ENCODE data around the gene HARBI1.

Gene HARBI1

GRCh38 chr11:46633291-46634217 lies 16.5 kb upstream of the HARBI1 start:
- DNase-seq: no peak

- no peak for DNase-seq
These were observed 15.5 kb upstream of the HARBI1 start for GRCh38 chr11:46632502-46632901.

- DNase-seq: no peak
These were observed 14.6 kb upstream of the HARBI1 start for GRCh38 chr11:46631676-46632075.

- DNase-seq: no peak
These were observed 13.2 kb upstream of the HARBI1 start for GRCh38 chr11:46630237-46630636.

GRCh38 chr11:46628961-46629360 lies 11.9 kb upstream of the HARBI1 start:
- DNase-seq: no peak

GRCh38 chr11:46625406-46625805 lies 8.4 kb upstream of the HARBI1 start:
- no peak for DNase-seq

- DNase-seq: no peak
These were observed 1.8 kb upstream of the HARBI1 start for GRCh38 chr11:46618837-46619236.

- no peak for DNase-seq
These were observed 916 bp upstream of the HARBI1 start for GRCh38 chr11:46617972-46618314.

- no peak for DNase-seq
These were observed 385 bp downstream of the HARBI1 start for GRCh38 chr11:46616551-46617133.

- DNase-seq: no peak
These were observed 1.3 kb downstream of the HARBI1 start for GRCh38 chr11:46615756-46616155.

- no peak for DNase-seq
These were observed 4.7 kb downstream of the HARBI1 start for GRCh38 chr11:46612326-46612725.

GRCh38 chr11:46611526-46612304 lies 5.3 kb downstream of the HARBI1 start:
- DNase-seq: no peak

GRCh38 chr11:46609386-46609785 lies 7.6 kb downstream of the HARBI1 start:
- no peak for DNase-seq

GRCh38 chr11:46607516-46607915 lies 9.5 kb downstream of the HARBI1 start:
- DNase-seq: no peak

- DNase-seq: no peak
These were observed 12.2 kb downstream of the HARBI1 start for GRCh38 chr11:46604796-46605195.

- DNase-seq: no peak
These were observed 13.2 kb downstream of the HARBI1 start for GRCh38 chr11:46603704-46604308.

GRCh38 chr11:46601129-46601528 lies 15.9 kb downstream of the HARBI1 start:
- DNase-seq: no peak

- DNase-seq: no peak
These were observed 16.6 kb downstream of the HARBI1 start for GRCh38 chr11:46600194-46600960.

- no peak for DNase-seq
These were observed 17.5 kb downstream of the HARBI1 start for GRCh38 chr11:46599340-46600193.

- no peak for DNase-seq
These were observed 19.3 kb downstream of the HARBI1 start for GRCh38 chr11:46597609-46598219.

GRCh38 chr11:46597155-46597554 lies 19.9 kb downstream of the HARBI1 start:
- no peak for DNase-seq
